ENCODE measurements around the gene TKT. TPM values are rescaled to one million over a fixed set of nuclear protein-coding genes. Genes with fewer than 3 reads are reported as not detected.

The TKT gene
- total RNA-seq, 1 experiment from 2014 or later = 650 TPM

DNA sequence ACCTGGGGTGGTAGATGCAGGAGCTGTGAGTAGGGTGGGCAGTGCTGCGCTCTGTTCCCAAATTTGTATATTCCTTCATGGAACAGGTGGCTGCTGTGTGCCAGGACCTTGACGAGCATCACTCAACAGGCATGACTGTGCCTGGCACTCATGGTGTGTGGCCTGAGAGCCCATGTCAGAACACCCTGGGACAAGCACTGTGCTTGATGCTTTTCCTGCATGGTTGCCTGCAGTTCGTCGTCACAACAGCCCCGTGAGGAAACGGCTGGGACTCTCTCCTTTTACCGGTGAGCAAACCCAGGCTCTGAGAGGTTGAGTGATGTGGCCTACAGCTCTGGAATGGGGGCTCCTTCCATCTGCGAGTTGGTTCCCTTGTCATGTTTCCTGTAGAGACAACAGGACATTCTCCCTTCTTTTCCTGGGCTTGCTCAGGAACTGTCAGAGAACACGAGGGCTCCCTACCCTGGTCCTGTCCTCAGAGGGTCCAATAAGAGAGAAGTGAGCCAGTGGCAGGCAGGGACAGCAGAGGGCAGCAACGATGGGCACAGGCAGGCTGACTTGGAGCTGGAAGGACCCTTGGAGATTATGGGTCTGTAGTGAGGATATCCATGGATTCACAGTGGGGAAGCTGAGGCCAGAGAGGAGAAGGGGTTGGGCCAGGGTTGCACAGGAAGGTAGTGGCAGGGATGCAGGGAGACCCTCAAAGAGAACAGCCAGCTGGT lies 57.4 kb downstream of the TKT start:
- Histone ChIP-seq H3K79me1 (ENCODE audit: insufficient read depth, low read depth, low read length, poor library complexity, severe bottlenecking) (no peaks in the 10 kb centered on the region), H4K5ac (ENCODE audit: insufficient read length, low read depth, low read length) (no peak overlapping the region), H3K4me1 (ENCODE audit: insufficient read depth, low read length) (no peaks in the 10 kb centered on the region; the same call in 1 of the 2 replicates), H3K56ac (ENCODE audit: insufficient read length, low read depth, low read length) (no peak overlapping the region), H3T11ph (ENCODE audit: low read length) (no peak overlapping the region), H3K9me3 (ENCODE audit: control insufficient read depth, low read depth, low read length) (no peaks in the 10 kb centered on the region), H2BK20ac (ENCODE audit: low read depth, low read length, poor library complexity, severe bottlenecking) (no peak overlapping the region), H3K9ac (ENCODE audit: extremely low read depth, insufficient read length, low read length) (no peak overlapping the region), H2BK15ac (ENCODE audit: low read depth, low read length) (no peak overlapping the region), H4K91ac (ENCODE audit: insufficient read length, low read depth, low read length) (no peak overlapping the region), H3K27ac (ENCODE audit: insufficient read length, low read depth, low read length) (no peak overlapping the region), H2BK120ac (ENCODE audit: low read depth, low read length, poor library complexity, severe bottlenecking) (no peak overlapping the region), H4K8ac (replicated peaks; ENCODE audit: insufficient read length, low read depth, low read length) (no peak overlapping the region), H2AFZ (ENCODE audit: low read length) (no peak overlapping the region), H3K79me2 (ENCODE audit: insufficient read depth, low read length) (no peaks in the 10 kb centered on the region), H2AK5ac (ENCODE audit: insufficient read length, low read length) (no peak overlapping the region), H3K14ac (ENCODE audit: insufficient read depth, low read length) (no peak overlapping the region), H3K4me2 (ENCODE audit: insufficient read depth, insufficient read length, low read length) (no peak overlapping the region), H4K20me1 (ENCODE audit: control insufficient read depth, insufficient read depth, insufficient read length) (no peaks in the 10 kb centered on the region), H2BK5ac (ENCODE audit: insufficient read length, low read length) (no peak overlapping the region), H3K23me2 (ENCODE audit: insufficient read length, low read depth, low read length, poor library complexity, severe bottlenecking) (no peaks in the 10 kb centered on the region), H3K18ac (ENCODE audit: insufficient read length, low read depth, low read length) (no peak overlapping the region), H3K4ac (ENCODE audit: low read depth, low read length) (no peak overlapping the region), H3K23ac (ENCODE audit: insufficient read length, low read depth, low read length) (no peak overlapping the region), H2BK12ac (ENCODE audit: insufficient read length, low read depth, low read length) (no peak overlapping the region), H3K27me3 (ENCODE audit: insufficient read depth, low read length) (no peaks in the 10 kb centered on the region)
- Mint-ChIP-seq H3K4me1 (peaks cover 15 to 26% of the 10 kb centered on the region in 2 experiments), H3K4me3 (no peak overlapping the region), H3K27ac (peak overlapping the region in 1 of 3 experiments; percentile 10; a peak in 1 of 7 replicates), H3K9me3 (peaks cover 0 to 3% of the 10 kb centered on the region in 2 experiments; a peak in 2 of 5 replicates), H3K36me3 (ENCODE audit: insufficient read depth in 1 of 3, low read depth in 3 of 3) (peaks cover 0 to 4% (median 0%) of the 10 kb centered on the region in 3 experiments; a peak in 2 of 7 replicates), H3K27me3 (ENCODE audit: low read depth) (peaks cover 6% of the 10 kb centered on the region)
- no CpG with 5 or more reads among the region's 10 CpGs for WGBS (ENCODE audit: extremely low coverage, insufficient read length, low lambda C conversion rate)
- TF ChIP-seq, protein P1, sequence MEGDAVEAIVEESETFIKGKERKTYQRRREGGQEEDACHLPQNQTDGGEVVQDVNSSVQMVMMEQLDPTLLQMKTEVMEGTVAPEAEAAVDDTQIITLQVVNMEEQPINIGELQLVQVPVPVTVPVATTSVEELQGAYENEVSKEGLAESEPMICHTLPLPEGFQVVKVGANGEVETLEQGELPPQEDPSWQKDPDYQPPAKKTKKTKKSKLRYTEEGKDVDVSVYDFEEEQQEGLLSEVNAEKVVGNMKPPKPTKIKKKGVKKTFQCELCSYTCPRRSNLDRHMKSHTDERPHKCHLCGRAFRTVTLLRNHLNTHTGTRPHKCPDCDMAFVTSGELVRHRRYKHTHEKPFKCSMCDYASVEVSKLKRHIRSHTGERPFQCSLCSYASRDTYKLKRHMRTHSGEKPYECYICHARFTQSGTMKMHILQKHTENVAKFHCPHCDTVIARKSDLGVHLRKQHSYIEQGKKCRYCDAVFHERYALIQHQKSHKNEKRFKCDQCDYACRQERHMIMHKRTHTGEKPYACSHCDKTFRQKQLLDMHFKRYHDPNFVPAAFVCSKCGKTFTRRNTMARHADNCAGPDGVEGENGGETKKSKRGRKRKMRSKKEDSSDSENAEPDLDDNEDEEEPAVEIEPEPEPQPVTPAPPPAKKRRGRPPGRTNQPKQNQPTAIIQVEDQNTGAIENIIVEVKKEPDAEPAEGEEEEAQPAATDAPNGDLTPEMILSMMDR (conservative IDR thresholded peaks at IDR 0.05) = peak; percentile 41; the same call in 2 of the 3 replicates
- DNase-seq = peak; percentile 59
